Measurements from ENCODE around the gene KRTAP10-4.
"Not testable (repeated sequence)": the region's sequence is repeated elsewhere in the genome, so short reads cannot be mapped to it uniquely, and the experiment has no call there.

Gene KRTAP10-4

DNA sequence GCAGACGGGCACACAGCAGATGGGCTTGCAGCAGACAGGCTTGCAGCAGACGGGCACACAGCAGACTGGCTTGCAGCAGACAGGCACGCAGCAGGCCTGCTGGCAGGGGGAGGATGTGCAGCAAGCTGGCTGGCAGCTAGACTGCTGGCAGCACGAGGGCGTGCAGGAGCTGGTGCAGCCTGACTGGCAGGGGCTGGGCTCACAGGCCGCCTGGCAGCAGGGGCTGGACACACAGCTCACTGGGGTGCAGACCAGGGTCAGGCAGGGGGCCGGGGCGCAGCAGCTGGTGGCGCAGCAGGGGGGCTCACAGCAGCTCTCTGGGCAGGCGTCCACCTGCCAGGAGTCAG, 15.2 kb upstream of the KRTAP10-4 start:
- DNase-seq: not testable (repeated sequence)

DNA sequence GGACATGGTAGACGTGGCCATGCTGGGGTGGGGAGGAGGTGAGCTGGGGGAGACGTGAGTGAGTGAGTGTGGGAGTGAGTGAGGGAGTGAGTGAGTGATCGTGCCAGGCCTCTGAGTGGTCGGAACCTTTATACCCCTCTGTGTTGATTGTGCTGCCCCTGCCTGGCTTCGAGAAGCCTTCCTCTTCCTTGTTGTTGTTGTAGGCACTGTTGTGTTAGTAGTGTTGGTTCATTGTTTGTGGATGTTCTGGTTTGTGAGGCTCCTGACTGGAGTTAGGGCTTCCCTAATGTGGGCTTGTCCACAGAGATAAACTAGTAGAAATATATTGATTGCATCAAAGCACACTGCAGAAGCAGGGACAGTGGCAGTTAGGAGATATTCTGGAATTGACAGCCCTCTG, 14.8 kb upstream of the KRTAP10-4 start, which contains the start of gene KRTAP10-3:
TSS of gene KRTAP10-3 (minus strand) at position 101 of the 400 bp plus-strand sequence. CDS start at position 21, 80 bp downstream.
- DNase-seq: no peak

DNA sequence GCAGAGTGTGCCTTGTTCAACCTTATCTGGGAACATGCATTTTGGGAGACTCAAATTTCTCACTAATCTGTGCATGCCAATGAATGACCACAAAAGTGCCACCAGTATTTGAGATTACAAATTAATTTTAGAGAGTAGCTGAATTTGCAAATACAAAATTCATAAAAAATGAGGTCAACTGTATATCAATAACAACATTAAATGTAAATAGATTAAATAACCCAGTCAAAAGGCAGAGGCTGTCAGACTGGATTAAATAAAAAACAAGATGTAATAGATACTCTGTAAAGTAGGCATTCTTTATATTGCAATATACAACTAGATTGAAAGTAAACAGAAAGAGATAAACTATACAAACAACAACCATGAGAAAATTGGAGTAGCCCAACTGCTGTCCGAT, 9.4 kb upstream of the KRTAP10-4 start:
- no peak for DNase-seq

DNA sequence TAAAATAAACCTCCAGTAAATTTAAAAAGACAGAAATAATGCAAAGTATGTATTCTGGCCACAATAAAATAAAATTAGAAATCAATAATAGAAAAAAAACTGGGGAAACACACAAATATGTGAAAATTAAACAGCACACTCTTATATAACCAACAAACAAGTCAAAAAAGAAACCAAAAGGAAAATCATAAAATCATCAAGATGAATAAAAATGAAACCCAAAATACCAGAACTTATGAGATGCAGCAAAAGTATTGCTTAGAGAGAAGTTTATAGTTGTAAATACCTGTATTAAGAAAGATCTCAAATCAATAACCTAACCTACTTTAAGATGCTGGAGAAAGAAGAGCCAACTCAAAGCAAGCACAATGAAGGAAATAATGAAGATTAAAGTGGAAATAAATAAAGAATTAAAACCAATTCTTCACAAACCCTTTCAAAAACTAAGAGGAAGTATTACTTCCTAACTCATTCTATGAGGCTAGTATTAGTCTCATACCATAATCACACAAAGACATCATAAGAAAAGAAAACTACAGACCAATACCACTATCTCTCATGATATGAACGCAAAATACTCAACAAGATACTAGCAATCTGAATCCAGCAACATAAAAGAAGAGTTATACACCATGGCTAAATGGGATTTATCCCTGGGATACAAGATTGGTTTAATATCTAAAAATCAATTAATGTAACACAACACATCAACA, 8.5 kb upstream of the KRTAP10-4 start:
- no peak for DNase-seq

DNA sequence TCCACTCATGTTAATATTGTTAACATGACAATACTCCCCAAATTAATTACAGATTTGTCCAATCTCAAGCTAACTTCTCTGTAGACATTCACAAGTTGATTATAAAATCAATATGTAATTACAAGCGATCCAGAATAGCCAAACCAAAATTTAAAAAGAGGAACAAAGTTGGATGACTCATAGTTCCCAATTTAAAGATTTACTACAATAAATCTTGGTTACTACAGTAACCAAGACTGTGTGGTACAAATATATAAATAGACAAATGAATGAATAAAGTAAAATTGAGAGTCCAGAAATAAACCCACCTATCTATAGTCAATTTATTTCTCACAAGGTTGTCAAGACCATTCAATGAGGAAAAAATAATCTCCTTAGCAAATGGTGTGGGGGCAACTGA, 7.1 kb upstream of the KRTAP10-4 start:
- no peak for DNase-seq

DNA sequence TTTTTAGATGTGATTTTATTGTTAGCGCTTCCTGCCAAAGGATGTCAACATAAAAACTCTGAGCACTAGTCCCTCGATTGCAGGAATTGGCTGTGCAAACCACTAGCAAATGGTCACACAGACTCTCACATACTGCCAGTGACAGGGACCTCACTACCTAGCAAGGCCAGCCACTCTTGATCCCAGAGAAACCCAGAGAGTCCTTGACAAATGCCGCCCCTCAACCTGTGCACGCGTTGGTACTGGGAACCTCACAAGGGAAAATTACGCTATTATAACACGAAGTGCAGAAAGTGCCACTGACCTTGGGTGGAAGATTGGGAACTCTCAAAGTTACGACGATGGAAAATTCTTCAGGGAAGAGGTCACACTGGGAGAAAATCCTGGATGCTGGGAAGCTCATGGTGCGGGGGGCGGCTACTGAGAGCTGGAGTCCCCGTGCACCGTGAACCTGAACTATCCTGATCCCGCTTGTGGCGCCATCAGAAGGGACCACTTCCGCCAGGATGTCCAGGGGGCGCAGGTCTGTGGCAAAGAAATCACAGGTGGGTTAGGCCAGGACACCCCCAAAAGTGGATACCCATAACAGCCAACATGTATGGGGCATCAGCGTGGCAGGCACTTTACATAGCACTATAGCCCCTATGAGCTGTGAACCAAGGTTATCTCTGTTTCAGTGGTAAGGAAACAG, 5.9 kb upstream of the KRTAP10-4 start:
- no peak for DNase-seq

DNA sequence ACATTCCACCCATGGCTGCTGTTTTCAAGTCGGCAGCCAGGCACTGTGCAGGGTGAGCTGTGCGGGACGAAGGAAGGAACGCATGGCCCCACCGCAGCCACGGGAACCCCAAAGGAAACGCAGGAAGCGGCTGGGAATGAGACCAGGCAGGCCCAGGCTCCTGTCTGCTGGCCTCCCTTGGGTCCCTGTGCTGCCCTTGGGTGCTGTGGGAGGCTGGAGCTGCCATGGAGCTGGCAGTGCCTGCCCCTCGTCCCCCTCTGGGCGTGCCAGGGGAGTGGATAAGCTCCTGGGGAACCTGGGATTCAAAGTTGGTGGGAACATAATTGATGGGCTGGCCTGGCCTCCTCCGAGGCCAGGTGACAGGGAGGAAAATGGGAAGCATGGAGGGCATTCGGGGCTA, 5.3 kb upstream of the KRTAP10-4 start:
- DNase-seq: no peak

DNA sequence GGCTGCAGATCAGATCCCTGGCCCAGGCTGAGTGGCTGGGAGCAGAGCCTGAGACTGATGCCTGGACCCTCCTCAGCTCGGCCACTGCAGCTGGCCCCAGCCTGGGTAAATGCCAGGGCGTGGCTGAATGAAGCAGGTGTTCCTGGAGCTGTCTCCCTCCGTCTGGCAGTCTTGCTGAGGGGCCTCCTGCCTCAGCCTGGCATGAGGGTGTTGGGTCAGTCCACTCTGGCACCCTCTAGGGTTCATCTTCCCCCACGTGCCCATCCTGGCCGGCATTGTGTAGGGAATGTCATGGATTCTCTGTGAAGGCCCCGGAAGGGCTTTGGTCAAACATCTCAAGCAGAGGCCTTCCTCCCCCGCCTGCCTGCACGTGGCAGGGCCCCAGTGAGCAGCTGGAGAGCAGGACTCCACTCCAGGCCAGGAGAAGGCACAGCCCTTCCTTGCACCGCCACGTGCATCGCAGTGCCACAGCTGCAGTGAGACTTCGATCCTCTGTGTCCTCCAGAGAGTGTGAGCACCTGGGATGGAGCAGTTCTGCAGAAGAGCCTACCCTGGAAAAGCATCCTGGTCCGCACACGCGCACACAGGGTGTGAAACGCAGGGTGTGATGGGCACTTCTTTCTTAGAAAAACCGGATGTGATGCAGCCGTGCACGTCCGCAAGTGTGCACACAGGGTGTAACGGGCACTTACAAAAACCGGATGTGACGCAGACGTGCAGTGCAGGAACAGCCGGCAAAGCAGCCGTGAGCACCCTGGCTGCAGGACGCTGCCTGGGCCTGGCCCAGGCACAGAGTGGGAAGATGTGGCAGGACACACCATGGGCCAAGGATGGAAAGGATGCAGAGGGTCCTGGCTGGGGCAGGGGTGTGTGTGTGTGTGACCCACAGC, 4.6 kb upstream of the KRTAP10-4 start:
- DNase-seq: no peak

DNA sequence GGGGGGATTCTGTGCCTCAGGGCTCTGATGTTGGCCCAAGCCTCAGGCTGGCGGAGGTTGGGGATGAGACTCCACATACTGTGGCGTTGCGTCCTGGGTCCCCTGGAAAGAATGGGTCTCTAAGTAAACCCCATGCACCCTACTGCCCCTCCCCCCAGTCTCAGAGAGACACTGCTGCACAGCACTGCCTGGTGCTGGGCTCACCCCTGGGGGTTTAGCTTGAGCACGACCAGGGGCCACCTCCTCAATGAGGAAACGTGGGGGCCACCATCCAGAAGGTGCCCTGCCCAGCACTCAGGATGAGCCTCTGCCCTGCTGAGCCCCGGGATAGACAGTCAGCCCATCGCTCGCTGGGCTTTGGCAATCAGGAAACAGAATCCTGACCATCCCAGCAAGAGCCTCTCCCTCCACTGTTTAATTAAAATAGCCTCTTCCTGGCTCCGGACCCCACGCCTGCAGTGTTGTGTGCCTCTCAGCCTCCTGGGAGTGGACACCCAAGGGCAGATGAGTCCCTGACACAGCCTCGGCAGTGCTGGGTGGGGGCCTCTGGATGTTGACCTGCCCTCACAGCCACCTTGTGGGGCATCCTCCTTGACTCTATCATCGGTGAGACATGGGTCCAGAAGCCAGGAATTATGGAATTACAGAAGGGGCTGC, 3.5 kb upstream of the KRTAP10-4 start:
- DNase-seq: no peak

DNA sequence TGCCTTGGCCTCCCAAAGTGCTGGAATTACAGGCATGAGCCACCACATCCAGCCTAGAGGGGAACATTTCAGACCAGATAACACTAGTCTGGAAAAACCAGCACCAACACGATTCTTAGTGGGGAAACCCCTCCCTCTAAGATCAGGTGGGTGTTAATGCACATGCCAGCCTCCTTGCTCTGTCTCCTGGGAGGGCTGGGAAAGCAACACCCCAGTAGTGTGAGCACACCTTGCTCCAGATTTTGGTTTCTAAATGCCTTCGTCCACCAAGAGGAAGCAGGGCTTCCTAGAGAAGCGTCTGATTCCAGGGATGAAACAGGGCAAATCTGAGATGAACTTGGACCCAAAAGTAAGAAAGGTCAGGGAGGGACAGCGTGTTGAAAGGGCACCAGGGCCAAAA, 2.2 kb upstream of the KRTAP10-4 start:
- DNase-seq: no peak

DNA sequence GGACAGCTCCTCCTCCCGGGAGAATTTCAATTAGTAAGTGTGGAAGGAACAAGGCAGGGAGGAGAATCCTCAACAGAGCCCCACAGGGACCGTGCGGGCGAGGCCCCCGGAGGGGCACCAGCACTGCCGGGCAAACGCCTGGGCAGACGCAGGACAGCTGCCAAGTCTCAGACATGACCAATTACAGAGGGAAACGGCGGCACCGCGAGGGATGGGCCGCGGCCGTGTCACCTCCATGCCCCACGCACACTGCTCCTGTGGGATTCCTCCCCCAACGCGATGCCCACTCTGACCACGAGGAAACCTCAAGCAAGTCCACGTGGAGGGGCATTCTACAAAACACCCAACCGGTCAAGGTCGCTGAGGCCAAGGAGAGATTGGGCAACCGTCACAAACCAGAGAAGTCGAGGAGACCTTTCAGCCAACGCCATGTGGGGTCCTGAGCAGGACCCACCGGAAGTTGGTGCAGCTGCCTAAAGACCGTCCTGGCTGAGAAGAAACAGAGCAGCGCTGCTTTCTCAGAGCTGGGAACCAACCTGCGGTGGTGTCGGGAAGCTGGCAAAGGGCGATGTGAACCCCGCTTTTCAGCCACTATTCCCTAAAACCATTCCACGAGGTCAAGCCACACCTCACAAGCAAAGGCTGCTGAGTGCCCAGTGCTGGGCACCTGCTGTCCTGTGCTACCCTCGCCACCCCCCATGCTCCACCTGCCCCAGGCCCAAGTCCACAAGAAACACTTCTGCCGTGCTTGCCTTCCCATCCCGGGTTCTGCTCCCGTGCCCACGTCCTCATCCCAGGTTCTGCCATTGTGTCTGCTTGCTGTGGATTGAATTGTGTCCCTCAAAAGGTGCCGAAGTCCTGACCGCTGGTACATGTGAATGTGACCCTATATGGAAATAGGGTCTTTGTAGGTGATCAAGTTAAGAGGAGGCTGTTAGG, 1.4 kb upstream of the KRTAP10-4 start:
- DNase-seq: no peak

DNA sequence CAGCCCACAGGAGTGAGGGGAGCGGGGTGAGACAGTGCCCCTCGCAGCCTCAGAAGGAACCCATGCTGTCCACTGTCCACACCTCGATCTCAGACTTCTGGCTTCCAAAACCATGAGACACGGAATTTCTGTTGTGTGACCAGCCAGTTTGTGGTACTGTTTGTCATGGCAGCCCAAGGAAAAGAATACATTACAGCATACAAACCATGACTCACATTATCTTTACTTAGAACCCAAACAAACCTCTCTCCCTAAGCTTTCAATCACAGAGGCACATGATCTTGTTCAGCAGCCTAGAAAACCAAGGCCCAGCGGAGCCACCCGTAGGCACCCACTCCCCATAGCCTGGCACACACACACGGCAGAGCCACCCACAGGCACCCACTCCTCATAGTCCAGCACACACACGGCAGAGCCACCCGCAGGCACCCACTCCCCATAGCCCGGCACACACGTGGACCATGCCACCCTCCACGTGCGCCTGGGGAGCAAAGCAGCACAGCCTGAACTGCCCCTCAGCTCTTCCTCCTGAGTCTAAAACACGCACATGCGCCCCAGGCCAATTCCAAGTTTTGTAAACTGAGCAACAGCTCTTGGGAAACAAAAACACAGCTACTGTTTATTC, 458 bp upstream of the KRTAP10-4 start:
- no peak for DNase-seq

DNA sequence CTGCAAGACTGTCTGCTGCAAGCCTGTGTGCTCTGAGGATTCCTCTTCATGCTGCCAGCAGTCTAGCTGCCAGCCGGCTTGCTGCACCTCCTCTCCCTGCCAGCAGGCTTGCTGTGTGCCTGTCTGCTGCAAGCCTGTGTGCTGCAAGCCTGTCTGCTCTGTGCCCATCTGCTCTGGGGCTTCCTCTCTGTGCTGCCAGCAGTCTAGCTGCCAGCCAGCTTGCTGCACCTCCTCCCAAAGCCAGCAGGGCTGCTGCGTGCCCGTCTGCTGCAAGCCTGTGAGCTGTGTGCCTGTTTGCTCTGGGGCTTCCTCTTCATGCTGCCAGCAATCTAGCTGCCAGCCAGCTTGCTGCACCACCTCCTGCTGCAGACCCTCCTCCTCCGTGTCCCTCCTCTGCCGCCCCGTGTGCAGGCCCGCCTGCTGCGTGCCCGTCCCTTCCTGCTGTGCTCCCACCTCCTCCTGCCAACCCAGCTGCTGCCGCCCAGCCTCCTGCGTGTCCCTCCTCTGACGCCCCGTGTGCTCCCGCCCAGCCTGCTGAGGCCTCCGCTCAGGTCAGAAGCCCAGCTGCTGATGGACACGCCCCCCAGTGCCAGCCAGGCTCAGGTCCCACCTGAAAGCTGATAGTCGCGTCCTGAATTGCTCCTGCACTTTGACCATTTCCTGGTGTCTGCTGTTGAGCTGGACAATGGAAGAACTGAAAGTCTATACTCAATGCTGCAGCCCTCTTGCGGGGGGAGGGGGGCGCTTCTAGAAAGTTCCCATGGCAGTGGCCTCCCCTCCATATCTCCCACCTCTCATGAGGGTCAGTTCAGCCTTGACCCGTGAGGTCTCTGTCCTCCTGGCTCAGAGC, 1.2 kb downstream of the KRTAP10-4 start:
- peak in 1 of 5 experiments; percentile 19 for DNase-seq

DNA sequence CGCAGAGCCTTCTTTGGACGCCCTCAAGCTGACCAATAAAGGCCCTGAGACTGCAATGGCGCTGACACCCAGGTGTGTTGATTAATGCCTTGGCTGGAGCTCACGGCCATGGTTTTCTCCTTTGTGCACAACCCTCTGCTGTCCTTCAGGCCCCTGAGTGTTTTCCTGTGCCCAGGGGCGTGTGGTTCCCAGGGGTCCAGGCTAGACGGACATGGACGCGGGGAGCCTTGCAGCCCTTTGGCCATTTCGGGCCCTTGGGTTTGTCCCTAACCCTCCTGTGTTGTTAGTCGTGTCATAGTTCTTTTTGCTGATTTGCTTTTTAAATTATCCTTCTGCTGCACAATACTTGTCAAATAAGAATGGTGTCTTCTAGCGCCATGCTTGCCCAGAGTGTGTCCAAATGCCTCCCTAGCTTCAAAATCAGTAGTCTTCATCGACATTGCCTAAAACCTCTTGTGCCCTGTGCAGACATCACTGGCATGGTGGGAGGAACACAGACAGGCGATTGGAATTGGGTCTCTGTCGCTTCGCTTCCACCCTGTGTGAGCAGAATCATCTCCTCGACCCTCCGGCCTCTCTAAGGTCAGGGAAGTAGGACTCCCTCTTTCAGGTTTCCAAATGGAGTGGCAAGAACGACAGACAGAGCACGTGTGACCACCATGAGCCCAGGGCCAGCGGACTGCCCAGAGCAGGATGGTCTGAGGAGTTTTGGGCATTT, 1.9 kb downstream of the KRTAP10-4 start:
- no peak for DNase-seq

DNA sequence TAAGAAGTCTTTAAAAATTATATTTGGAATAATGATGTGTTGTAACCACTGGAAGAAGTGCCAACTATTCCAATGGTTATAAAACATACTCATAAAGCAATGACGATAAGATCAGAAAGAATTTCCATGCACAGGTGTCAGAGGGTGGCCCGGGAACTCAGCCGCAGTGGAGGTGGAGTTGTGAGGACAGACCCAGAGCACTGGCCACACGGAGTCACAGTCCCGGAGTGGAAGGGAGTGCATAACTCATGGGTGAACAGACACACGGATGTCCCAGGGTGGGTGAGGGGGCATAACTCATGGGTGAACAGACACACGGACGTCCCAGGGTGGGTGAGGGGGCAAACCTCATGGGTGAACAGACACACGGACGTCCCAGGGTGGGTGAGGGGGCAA, 2.5 kb downstream of the KRTAP10-4 start:
- no peak for DNase-seq

DNA sequence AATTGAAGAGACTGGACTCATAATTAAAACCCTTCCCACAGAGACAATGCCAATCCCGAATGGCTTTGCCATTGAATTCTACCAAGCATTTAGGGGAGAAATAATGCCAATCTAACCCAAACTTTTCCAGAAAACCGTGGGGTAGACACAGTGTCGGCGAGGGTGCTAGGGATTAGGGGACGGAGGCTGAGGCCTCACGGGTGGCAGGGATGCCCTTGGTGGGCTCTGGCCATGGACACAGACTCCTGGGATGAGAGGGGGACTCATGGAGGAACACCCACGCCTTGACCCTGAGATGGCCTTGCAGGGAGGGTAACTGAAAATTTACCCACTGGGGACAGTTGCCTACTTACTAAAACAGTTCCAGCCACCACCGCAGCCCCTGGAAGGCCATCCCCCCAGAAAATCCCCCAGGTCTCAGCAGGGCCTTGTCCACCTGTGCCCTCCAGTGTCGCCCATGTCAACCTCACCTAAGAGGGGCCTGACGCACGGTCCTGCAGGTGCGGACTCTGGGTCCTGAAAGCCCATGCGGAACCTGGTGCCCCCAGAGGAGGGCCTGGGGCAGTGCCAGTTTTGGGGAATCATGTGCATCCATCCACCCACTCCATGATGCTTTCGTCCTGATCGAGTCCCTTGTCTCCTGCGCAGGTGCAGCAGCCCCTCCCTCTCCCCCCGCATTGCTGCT, 5.0 kb downstream of the KRTAP10-4 start:
- no peak for DNase-seq

DNA sequence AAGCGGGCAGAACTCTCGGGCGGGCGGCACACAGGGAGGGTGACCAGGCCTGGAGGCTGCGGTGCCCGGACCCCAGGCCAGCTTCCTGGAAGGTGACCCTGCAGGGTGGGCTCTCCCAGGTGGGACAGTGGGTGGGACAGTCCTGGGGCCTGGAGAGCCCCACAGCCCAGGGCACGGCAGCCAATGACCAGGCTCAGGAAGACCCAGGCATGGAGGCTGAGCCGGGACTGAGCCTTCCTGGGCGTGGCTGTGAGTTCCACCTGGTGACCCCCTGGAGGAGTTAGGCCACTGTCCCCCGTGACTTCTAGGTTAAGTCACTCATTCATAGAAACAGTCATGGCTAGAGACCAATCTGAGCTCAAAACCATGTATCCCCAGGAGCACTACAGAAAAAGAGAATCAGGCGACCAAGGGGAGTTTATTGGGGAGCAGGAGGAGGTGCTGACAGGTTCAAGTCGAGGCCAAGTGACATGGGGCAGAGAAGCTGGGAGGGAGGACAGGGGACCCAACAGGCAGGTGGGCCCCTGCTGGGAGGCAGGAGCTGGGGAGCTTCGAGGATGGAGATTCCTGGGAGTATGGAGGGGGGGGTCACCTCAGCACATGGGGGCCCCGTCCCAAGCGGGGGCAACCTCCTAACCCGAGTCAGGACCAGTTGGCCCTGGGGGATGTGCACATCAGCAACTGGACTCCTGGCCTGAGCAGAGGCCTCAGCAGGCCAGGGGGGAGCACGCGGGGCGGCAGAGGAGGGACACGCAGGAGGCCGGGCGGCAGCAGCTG, 5.7 kb downstream of the KRTAP10-4 start:
- no peak for DNase-seq

DNA sequence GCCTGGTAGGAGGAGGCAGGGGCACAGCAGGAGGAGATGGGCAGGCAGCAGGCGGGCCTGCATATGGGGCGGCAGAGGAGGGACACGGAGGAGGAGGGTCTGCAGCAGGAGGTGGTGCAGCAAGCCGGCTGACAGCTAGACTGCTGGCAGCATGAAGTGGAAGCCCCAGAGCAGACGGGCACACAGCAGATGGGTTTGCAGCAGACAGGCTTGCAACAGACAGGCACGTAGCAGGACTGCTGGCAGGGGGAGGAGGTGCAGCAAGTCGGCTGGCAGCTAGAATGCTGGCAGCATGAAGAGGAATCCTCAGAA, 6.3 kb downstream of the KRTAP10-4 start:
- no peak for DNase-seq
